ENCODE measurements around the gene MUC13.

MUC13 gene

DNA sequence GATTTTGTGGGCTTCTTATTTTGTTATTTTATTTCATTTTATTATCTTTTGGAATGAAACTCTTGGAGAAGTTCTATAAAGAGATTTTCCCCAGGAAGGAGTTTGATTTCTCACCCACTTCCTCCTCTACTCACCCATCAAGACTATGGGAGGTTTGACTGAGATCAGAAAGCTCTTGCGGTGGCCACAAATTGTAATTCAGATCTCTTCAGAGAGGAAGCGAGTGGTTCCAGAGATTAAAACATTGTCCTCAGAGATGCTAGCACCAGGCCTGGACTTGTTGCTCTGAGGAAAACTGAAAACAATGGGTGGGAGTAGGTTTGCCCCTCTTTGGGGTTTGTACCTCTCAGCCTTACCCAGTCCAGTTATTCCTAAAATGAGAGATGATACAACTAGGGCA lies 8.1 kb upstream of the MUC13 start:
- H3K36me3 ChIP-seq (replicated peaks), result no peaks in the 10 kb centered on the region
- TF ChIP-seq, protein P1, sequence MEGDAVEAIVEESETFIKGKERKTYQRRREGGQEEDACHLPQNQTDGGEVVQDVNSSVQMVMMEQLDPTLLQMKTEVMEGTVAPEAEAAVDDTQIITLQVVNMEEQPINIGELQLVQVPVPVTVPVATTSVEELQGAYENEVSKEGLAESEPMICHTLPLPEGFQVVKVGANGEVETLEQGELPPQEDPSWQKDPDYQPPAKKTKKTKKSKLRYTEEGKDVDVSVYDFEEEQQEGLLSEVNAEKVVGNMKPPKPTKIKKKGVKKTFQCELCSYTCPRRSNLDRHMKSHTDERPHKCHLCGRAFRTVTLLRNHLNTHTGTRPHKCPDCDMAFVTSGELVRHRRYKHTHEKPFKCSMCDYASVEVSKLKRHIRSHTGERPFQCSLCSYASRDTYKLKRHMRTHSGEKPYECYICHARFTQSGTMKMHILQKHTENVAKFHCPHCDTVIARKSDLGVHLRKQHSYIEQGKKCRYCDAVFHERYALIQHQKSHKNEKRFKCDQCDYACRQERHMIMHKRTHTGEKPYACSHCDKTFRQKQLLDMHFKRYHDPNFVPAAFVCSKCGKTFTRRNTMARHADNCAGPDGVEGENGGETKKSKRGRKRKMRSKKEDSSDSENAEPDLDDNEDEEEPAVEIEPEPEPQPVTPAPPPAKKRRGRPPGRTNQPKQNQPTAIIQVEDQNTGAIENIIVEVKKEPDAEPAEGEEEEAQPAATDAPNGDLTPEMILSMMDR (IDR thresholded peaks at IDR 0.05; ENCODE audit: low read depth, low read length, missing control alignments), result no peak

DNA sequence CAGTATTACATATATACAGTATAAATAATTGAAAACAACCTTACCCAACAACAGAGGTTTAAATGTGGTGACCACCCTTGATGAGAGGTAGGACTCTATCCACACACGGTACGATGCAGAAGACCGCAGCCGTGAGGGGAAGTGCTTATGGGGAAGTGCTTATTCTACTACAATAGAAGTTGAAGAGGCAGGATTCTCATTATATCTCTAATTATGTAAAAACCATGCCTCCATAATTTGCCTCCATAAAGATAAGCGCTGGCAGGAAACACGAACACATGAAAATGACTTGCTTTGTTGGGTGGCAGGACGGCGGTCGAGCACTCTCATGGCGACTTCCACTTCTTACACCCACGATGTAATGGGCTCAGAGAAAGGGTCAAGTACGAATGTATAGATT lies 7.2 kb upstream of the MUC13 start:
- no peak for DNase-seq
- H3K4me3 ChIP-seq (ENCODE audit: low read depth, low read length), result no peak overlapping the region
- H3K27me3 ChIP-seq (replicated peaks), result no peaks in the 10 kb centered on the region
- in situ Hi-C loops (cut with HindIII; ENCODE audit: low pct_ligation_motif_present, low sequenced_read_pairs), result no loop called here
- TF ChIP-seq, protein P1 (IDR thresholded peaks at IDR 0.05; ENCODE audit: low read depth, low read length, missing control alignments), result no peak
- no peaks in the 10 kb centered on the region for H3K36me3 ChIP-seq (replicated peaks)
- no peak overlapping the region for H3K27ac ChIP-seq

More for the DNA sequence above, 8.1 kb upstream of the MUC13 start:
- no peak for DNase-seq
- Histone ChIP-seq H3K4me3 (ENCODE audit: low read depth, low read length) (no peak overlapping the region), H3K27me3 (replicated peaks) (no peaks in the 10 kb centered on the region), H3K27ac (no peak overlapping the region)
- in situ Hi-C loops (cut with HindIII; ENCODE audit: low pct_ligation_motif_present, low sequenced_read_pairs), result no loop called here

DNA sequence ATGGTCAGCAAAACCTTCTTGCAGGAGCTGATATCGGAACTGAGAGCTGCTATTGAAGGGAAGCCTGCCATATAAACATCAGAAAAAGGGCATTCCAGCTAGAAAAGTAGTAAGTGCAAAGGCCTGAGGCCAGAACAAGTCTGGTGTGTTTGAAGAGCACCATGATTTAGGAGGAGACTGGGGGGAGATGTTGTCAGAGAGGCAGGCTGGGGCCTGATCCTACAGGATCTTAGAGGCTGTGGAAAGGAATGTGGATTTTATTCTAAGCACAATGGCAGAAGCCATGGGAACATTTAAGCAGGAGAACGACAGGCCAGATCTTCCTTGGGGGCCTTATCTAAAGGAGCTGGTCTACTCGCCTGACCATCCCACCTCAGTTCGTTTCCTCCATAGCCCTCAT lies 5.1 kb upstream of the MUC13 start:
- H3K27ac ChIP-seq, result no peak overlapping the region
- TF ChIP-seq, protein P1 (IDR thresholded peaks at IDR 0.05; ENCODE audit: low read depth, low read length, missing control alignments), result no peak
- no peak for DNase-seq
- no peaks in the 10 kb centered on the region for H3K27me3 ChIP-seq (replicated peaks)
- no peaks in the 10 kb centered on the region for H3K36me3 ChIP-seq (replicated peaks)
- in situ Hi-C loops (cut with HindIII; ENCODE audit: low pct_ligation_motif_present, low sequenced_read_pairs), result no loop called here
- no peak overlapping the region for H3K4me3 ChIP-seq (ENCODE audit: low read depth, low read length)

DNA sequence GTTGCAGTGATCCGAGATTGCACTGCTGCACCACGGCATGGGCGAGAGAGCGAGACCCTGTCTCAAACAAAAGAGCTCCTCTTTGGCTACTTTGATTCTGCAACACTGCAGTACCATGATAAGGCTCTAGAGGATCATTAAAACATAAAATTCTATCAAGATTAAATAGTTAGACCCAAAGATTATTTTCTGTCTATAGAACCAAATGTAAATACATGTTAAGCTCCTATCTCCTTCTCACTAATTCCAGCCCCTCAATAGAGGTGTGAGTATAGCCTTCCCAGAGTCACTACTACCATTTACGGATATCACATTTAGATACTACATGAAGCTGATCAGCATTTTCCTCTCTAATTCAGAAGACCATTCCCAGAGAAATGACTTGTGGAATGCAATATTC lies 4.3 kb upstream of the MUC13 start:
- in situ Hi-C loops (cut with HindIII; ENCODE audit: low pct_ligation_motif_present, low sequenced_read_pairs), result no loop called here
- no peaks in the 10 kb centered on the region for H3K27me3 ChIP-seq (replicated peaks)
- H3K4me3 ChIP-seq (ENCODE audit: low read depth, low read length), result no peak overlapping the region
- TF ChIP-seq, protein P1 (IDR thresholded peaks at IDR 0.05; ENCODE audit: low read depth, low read length, missing control alignments), result peak; percentile 1
- DNase-seq, result no peak
- no peak overlapping the region for H3K27ac ChIP-seq
- H3K36me3 ChIP-seq (replicated peaks), result no peaks in the 10 kb centered on the region

DNA sequence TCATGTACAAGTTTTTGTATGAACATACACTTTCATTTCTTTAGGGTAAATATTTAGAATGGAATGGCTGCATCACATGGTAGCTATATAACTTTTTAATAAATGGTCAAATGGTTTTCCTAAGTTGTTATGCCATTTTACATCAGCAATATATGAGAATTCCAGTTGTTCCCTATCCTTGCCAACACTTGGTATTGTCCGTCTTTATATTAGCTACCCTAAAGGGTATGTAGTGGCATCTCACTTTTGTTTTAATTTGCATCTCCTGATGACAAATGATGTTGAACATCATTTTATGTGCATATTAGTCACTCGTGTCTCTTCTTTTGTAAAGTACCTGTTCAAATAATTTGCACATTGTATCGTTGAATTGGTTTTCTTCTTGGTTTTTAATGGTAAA lies 2.5 kb upstream of the MUC13 start:
- H3K27me3 ChIP-seq (replicated peaks), result no peaks in the 10 kb centered on the region
- H3K27ac ChIP-seq, result no peak overlapping the region
- no peaks in the 10 kb centered on the region for H3K36me3 ChIP-seq (replicated peaks)
- no peak overlapping the region for H3K4me3 ChIP-seq (ENCODE audit: low read depth, low read length)
- TF ChIP-seq, protein P1 (IDR thresholded peaks at IDR 0.05; ENCODE audit: low read depth, low read length, missing control alignments), result no peak
- in situ Hi-C loops (cut with HindIII; ENCODE audit: low pct_ligation_motif_present, low sequenced_read_pairs), result no loop called here
- DNase-seq, result no peak

DNA sequence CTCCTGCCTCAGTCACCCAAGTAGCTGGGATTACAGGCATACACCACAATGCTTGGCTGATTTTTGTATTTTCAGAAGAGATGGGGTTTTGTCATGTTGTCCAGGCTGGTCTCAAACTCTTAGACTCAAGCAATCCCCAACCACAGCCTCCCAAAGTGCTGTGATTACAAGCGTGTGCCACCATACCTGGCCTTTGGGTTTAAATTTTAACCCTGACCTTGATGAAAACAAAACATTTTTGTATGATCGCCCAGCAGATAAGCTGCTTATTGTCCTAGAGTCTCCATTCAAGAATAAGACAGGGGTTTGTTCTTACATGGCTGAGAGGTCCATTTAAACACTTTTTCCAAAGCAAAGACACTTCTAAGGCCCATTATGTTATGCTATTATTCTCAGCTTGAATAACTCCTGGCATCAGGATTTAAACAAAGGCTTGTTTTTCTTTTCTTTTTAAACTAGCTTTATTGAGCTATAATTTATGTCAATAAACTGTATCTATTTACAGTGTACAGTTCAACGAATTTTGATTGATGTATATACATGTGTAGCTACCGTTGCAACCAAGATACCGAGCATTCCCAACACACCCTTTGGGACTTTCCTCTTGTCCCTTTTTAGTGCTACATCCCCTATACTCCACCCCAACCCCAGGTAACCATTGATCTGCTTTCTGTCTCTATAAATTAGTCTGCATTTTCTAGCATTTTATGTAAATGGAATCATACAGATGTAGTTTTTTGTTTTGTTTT lies 1.4 kb upstream of the MUC13 start:
- Histone ChIP-seq H3K36me3 (replicated peaks) (no peaks in the 10 kb centered on the region), H3K27ac (no peak overlapping the region), H3K4me3 (ENCODE audit: low read depth, low read length) (no peak overlapping the region), H3K27me3 (replicated peaks) (no peaks in the 10 kb centered on the region)
- DNase-seq, result no peak
- TF ChIP-seq, protein P1 (IDR thresholded peaks at IDR 0.05; ENCODE audit: low read depth, low read length, missing control alignments), result no peak
- in situ Hi-C loops (cut with HindIII; ENCODE audit: low pct_ligation_motif_present, low sequenced_read_pairs), result no loop called here
